Spleen (tissue), 11 donors: ENCODE data around the gene NCS1. TPM values are rescaled to one million over a fixed set of nuclear protein-coding genes. Genes with fewer than 3 reads are reported as not detected.

ENCODE experiments used
- DNase-seq: peaks from one replicate; pipeline ENCODE4 v3.0.0-alpha.2; 2020
- H3K27ac ChIP-seq, 8 donors: fragments of 200-600 bp; sonication (generic) in 7 of 8; 1 replicate in 4 of 8; 2 replicates in 4 of 8; pipeline versions ENCODE4 v1.5.0 to v1.8.0; 2016 to 2021; ENCODE audit warnings: inconsistent platforms in 4 of 8, mild to moderate bottlenecking in 4 of 8, moderate library complexity in 1 of 8
- H3K27me3 ChIP-seq, 7 donors: fragments of 200-600 bp; sonication (generic) in 6 of 7; replicated peaks in 1 of 7; 1 replicate in 4 of 7; 2 replicates in 3 of 7; pipeline versions ENCODE4 v1.5.0 to v1.8.0; 2016 to 2021; ENCODE audit warnings: inconsistent platforms in 3 of 7, mild to moderate bottlenecking in 1 of 7
- H3K36me3 ChIP-seq, 6 donors: fragments of 200-600 bp; sonication (generic) in 5 of 6; 1 replicate in 4 of 6; 2 replicates in 2 of 6; pipeline versions ENCODE4 v1.5.0 to v1.8.0; 2016 to 2021; ENCODE audit warnings: inconsistent platforms in 2 of 6
- H3K4me1 ChIP-seq, 6 donors: fragments of 200-600 bp; sonication (generic) in 5 of 6; 1 replicate in 3 of 6; 2 replicates in 3 of 6; pipeline versions ENCODE4 v1.5.0 to v1.8.0; 2016 to 2021; ENCODE audit warnings: inconsistent platforms in 3 of 6
- H3K4me3 ChIP-seq, 8 donors: fragments of 200-600 bp; sonication (generic) in 7 of 8; 1 replicate in 4 of 8; 2 replicates in 4 of 8; pipeline versions ENCODE4 v1.5.0 to v1.8.0; 2016 to 2021; ENCODE audit warnings: inconsistent platforms in 4 of 8, mild to moderate bottlenecking in 4 of 8, moderate library complexity in 2 of 8
- H3K9me3 ChIP-seq, 8 donors: fragments of 200-600 bp; sonication (generic) in 7 of 8; 1 replicate in 4 of 8; 2 replicates in 4 of 8; pipeline versions ENCODE4 v1.5.0 to v1.8.0; 2016 to 2021; ENCODE audit warnings: inconsistent platforms in 4 of 8
- POLR2A ChIP-seq, 3 donors: fragments of 450-650 bp; IDR thresholded peaks; one replicate each; pipeline ENCODE4 v1.5.1; 2017; ENCODE audit warnings: antibody characterized with exemption in 3 of 3, mild to moderate bottlenecking in 1 of 3
- POLR2AphosphoS5 ChIP-seq, 3 donors: sonication (generic); formaldehyde crosslinking; IDR thresholded peaks; one replicate each; pipeline ENCODE4 v1.5.1; 2017; ENCODE audit warnings: antibody characterized with exemption in 3 of 3
- WGBS, 5 donors: extraction: QIAGEN DNeasy Blood & Tissue Kit in 3 of 5; methylation state at CpG; one replicate each; pipeline versions ENCODE4 v1.1.5 to v1.1.7; 2013 to 2018; 5-methylcytosine and 5-hydroxymethylcytosine counted together
- intact Hi-C: fragments of 100-400 bp; cut with DNase I; formaldehyde crosslinking; loops from one replicate; pipeline ENCODE4 v1.15.0; 2023; ENCODE audit warnings: low total_unique reads
- polyA plus RNA-seq, 3 donors: library from polyadenylated mRNA; stranded (reverse); fragments of 200-250 nt; gene quantifications; one replicate each; pipeline ENCODE4 v1.2.1, GENCODE V29; 2013
- total RNA-seq, 7 donors: library from RNA; depleted of rRNA in 3 of 7; stranded (reverse); fragments of >200 nt in 3 of 7; fragmentation: NEBNext Ultra II Directional in 4 of 7; extraction: Animal tissue kit (Norgen Biotek cat#: 25700) in 4 of 7; gene quantifications; one replicate each; pipeline versions ENCODE4 v1.1.0 to v1.2.1, GENCODE V29; 2016 to 2021
- TF ChIP-seq, protein P1 (sequence below), 11 experiments: fragments of 200-600 bp in 7 of 11; fragments of 450-650 bp in 4 of 11; sonication (generic) in 4 of 11; IDR thresholded peaks in 8 of 11; conservative IDR thresholded peaks in 3 of 11; 1 replicate in 7 of 11; 2 replicates in 4 of 11; pipeline versions ENCODE4 v1.4.0 to v1.8.0; 2016 to 2021; ENCODE audit warnings: antibody characterized with exemption in 11 of 11, inconsistent platforms in 4 of 11, mild to moderate bottlenecking in 1 of 11
- donor health status: healthy with polysubstance abuse.
- donor health status: DM: no; HTN: no; CAD: no; lungs with moderate emphysema.
- donor health status: DM: no; HTN: no; CAD: no.
- donor health status: Bipolar disorder and iron deficiency.
- donor health status: healthy.
- donor health status: DM: no; HTN: no; CAD: no.
- donor health status: DM: yes; HTN: yes; CAD: no.

NCS1 gene
- total and polyA plus RNA-seq, 10 donors, result 0.46 to 2.5 (median 1.3) TPM

DNA sequence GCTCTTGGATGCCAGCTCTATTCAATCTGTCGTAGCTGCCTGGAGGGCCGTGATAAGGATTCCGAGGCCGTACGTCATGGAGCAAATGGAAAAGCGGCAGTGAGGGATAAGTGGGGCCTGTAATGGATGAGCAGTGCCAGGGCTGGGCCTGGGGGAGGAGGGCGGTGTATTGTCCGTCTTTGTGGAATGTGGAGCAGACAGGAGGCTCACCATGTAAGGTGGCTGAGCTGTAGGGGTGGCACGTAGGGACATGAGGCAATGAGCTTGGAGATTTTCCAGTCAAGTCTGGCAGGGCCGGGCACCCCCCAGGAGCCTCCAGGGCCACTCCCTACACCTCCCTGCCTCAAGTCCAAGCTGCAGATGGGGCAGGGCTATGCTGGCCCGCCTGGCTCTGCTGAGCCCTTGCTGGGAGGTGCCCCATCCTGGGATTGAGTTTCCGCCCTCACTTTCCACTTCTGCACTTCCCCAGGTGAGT lies 29.2 kb downstream of the NCS1 start:
- Histone ChIP-seq H3K36me3 (no peaks in the 10 kb centered on the region), H3K27ac (no peak overlapping the region), H3K27me3 (no peaks in the 10 kb centered on the region), H3K9me3 (no peaks in the 10 kb centered on the region), H3K4me1 (no peaks in the 10 kb centered on the region), H3K4me3 (no peak overlapping the region)
- intact Hi-C loops, result no loop called here
- DNase-seq, result no peak
- whole genome bisulfite sequencing, 5 donors, result 91 to 96% (median 94%) methylated on average over 11 to 12 of the region's 12 CpGs
- TF ChIP-seq POLR2A (IDR thresholded peaks at IDR 0.05) (no peak), POLR2AphosphoS5 (IDR thresholded peaks at IDR 0.05) (no peak)
- TF ChIP-seq, protein P1, sequence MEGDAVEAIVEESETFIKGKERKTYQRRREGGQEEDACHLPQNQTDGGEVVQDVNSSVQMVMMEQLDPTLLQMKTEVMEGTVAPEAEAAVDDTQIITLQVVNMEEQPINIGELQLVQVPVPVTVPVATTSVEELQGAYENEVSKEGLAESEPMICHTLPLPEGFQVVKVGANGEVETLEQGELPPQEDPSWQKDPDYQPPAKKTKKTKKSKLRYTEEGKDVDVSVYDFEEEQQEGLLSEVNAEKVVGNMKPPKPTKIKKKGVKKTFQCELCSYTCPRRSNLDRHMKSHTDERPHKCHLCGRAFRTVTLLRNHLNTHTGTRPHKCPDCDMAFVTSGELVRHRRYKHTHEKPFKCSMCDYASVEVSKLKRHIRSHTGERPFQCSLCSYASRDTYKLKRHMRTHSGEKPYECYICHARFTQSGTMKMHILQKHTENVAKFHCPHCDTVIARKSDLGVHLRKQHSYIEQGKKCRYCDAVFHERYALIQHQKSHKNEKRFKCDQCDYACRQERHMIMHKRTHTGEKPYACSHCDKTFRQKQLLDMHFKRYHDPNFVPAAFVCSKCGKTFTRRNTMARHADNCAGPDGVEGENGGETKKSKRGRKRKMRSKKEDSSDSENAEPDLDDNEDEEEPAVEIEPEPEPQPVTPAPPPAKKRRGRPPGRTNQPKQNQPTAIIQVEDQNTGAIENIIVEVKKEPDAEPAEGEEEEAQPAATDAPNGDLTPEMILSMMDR (IDR thresholded peaks at IDR 0.05 in 8 of 11, conservative IDR thresholded peaks at IDR 0.05 in 3 of 11), result no peak

GRCh38 chr9:130201974-130202373 lies 29.8 kb downstream of the NCS1 start:
- no peak overlapping the region for H3K27ac ChIP-seq
- no peak for TF ChIP-seq POLR2AphosphoS5 (IDR thresholded peaks at IDR 0.05)
- TF ChIP-seq, protein P1 (IDR thresholded peaks at IDR 0.05 in 8 of 11, conservative IDR thresholded peaks at IDR 0.05 in 3 of 11), result no peak
- no peak for TF ChIP-seq POLR2A (IDR thresholded peaks at IDR 0.05)
- no peaks in the 10 kb centered on the region for H3K4me1 ChIP-seq
- intact Hi-C loops, result no loop called here
- H3K27me3 ChIP-seq, result no peaks in the 10 kb centered on the region
- no peaks in the 10 kb centered on the region for H3K9me3 ChIP-seq
- WGBS, 5 donors, result 79 to 91% (median 86%) methylated on average over 8 of the region's 8 CpGs
- no peak for DNase-seq
- no peak overlapping the region for H3K4me3 ChIP-seq
- H3K36me3 ChIP-seq, result no peaks in the 10 kb centered on the region

GRCh38 chr9:130204341-130204740 lies 32.1 kb downstream of the NCS1 start:
- WGBS, 5 donors, result 93 to 100% (median 97%) methylated on average over 5 of the region's 5 CpGs
- no peaks in the 10 kb centered on the region for H3K36me3 ChIP-seq
- no peaks in the 10 kb centered on the region for H3K9me3 ChIP-seq
- no peak overlapping the region for H3K4me3 ChIP-seq
- no peak overlapping the region for H3K27ac ChIP-seq
- peaks cover 0 to 9% (median 0%) of the 10 kb centered on the region in 7 donors for H3K27me3 ChIP-seq
- DNase-seq, result no peak
- no peaks in the 10 kb centered on the region for H3K4me1 ChIP-seq
- TF ChIP-seq, protein P1 (IDR thresholded peaks at IDR 0.05 in 8 of 11, conservative IDR thresholded peaks at IDR 0.05 in 3 of 11), result no peak
- TF ChIP-seq POLR2AphosphoS5 (IDR thresholded peaks at IDR 0.05) (no peak), POLR2A (IDR thresholded peaks at IDR 0.05) (no peak)
- intact Hi-C loops, result no loop called here

GRCh38 chr9:130204959-130205358 lies 32.8 kb downstream of the NCS1 start:
- H3K36me3 ChIP-seq, result no peaks in the 10 kb centered on the region
- no peak for TF ChIP-seq POLR2A (IDR thresholded peaks at IDR 0.05)
- TF ChIP-seq POLR2AphosphoS5 (IDR thresholded peaks at IDR 0.05), result no peak
- TF ChIP-seq, protein P1 (IDR thresholded peaks at IDR 0.05 in 8 of 11, conservative IDR thresholded peaks at IDR 0.05 in 3 of 11), result no peak
- no peak for DNase-seq
- peaks cover 0 to 14% (median 0%) of the 10 kb centered on the region in 7 donors for H3K27me3 ChIP-seq
- no peak overlapping the region for H3K4me3 ChIP-seq
- H3K9me3 ChIP-seq, result no peaks in the 10 kb centered on the region
- WGBS, 5 donors, result 78 to 85% (median 80%) methylated on average over 12 of the region's 12 CpGs
- intact Hi-C loops, result no loop called here
- H3K27ac ChIP-seq, result no peak overlapping the region
- H3K4me1 ChIP-seq, result no peaks in the 10 kb centered on the region
